Spleen (tissue), 13 donors: ENCODE measurements around the gene ASPDH. TPM values are rescaled to one million over a fixed set of nuclear protein-coding genes. Genes with fewer than 3 reads are reported as not detected.
A peak's percentile ranks its signal among the peaks of the same experiment; 100 is the strongest.

Experiments
- DNase-seq: peaks from one replicate; pipeline ENCODE4 v3.0.0-alpha.2; 2020
- H3K27ac ChIP-seq, 8 donors: fragments of 200-600 bp; sonication (generic) in 7 of 8; 1 replicate in 4 of 8; 2 replicates in 4 of 8; pipeline versions ENCODE4 v1.5.0 to v1.8.0; 2016 to 2021; ENCODE audit warnings: inconsistent platforms in 4 of 8, mild to moderate bottlenecking in 4 of 8, moderate library complexity in 1 of 8
- H3K27me3 ChIP-seq, 7 donors: fragments of 200-600 bp; sonication (generic) in 6 of 7; replicated peaks in 1 of 7; 1 replicate in 4 of 7; 2 replicates in 3 of 7; pipeline versions ENCODE4 v1.5.0 to v1.8.0; 2016 to 2021; ENCODE audit warnings: inconsistent platforms in 3 of 7, mild to moderate bottlenecking in 1 of 7
- H3K36me3 ChIP-seq, 6 donors: fragments of 200-600 bp; sonication (generic) in 5 of 6; 1 replicate in 4 of 6; 2 replicates in 2 of 6; pipeline versions ENCODE4 v1.5.0 to v1.8.0; 2016 to 2021; ENCODE audit warnings: inconsistent platforms in 2 of 6
- H3K4me1 ChIP-seq, 6 donors: fragments of 200-600 bp; sonication (generic) in 5 of 6; 1 replicate in 3 of 6; 2 replicates in 3 of 6; pipeline versions ENCODE4 v1.5.0 to v1.8.0; 2016 to 2021; ENCODE audit warnings: inconsistent platforms in 3 of 6
- H3K4me3 ChIP-seq, 8 donors: fragments of 200-600 bp; sonication (generic) in 7 of 8; 1 replicate in 4 of 8; 2 replicates in 4 of 8; pipeline versions ENCODE4 v1.5.0 to v1.8.0; 2016 to 2021; ENCODE audit warnings: inconsistent platforms in 4 of 8, mild to moderate bottlenecking in 4 of 8, moderate library complexity in 2 of 8
- H3K9me3 ChIP-seq, 8 donors: fragments of 200-600 bp; sonication (generic) in 7 of 8; 1 replicate in 4 of 8; 2 replicates in 4 of 8; pipeline versions ENCODE4 v1.5.0 to v1.8.0; 2016 to 2021; ENCODE audit warnings: inconsistent platforms in 4 of 8
- POLR2A ChIP-seq, 3 donors: fragments of 450-650 bp; IDR thresholded peaks; one replicate each; pipeline ENCODE4 v1.5.1; 2017; ENCODE audit warnings: antibody characterized with exemption in 3 of 3, mild to moderate bottlenecking in 1 of 3
- POLR2AphosphoS5 ChIP-seq, 3 donors: sonication (generic); formaldehyde crosslinking; IDR thresholded peaks; one replicate each; pipeline ENCODE4 v1.5.1; 2017; ENCODE audit warnings: antibody characterized with exemption in 3 of 3
- WGBS, 5 donors: extraction: QIAGEN DNeasy Blood & Tissue Kit in 3 of 5; methylation state at CpG; one replicate each; pipeline versions ENCODE4 v1.1.5 to v1.1.7; 2013 to 2018; 5-methylcytosine and 5-hydroxymethylcytosine counted together
- intact Hi-C: fragments of 100-400 bp; cut with DNase I; formaldehyde crosslinking; loops from one replicate; pipeline ENCODE4 v1.15.0; 2023; ENCODE audit warnings: low total_unique reads
- long read RNA-seq, 2 donors: transcript quantifications; one replicate each; lab custom pipeline, GENCODE V29; 2026
- polyA plus RNA-seq, 3 donors: library from polyadenylated mRNA; stranded (reverse); fragments of 200-250 nt; gene quantifications; one replicate each; pipeline ENCODE4 v1.2.1, GENCODE V29; 2013
- total RNA-seq, 7 donors: library from RNA; depleted of rRNA in 3 of 7; stranded (reverse); fragments of >200 nt in 3 of 7; fragmentation: NEBNext Ultra II Directional in 4 of 7; extraction: Animal tissue kit (Norgen Biotek cat#: 25700) in 4 of 7; gene quantifications; one replicate each; pipeline versions ENCODE4 v1.1.0 to v1.2.1, GENCODE V29; 2016 to 2021
- TF ChIP-seq, protein P1 (sequence below), 11 experiments: fragments of 200-600 bp in 7 of 11; fragments of 450-650 bp in 4 of 11; sonication (generic) in 4 of 11; IDR thresholded peaks in 8 of 11; conservative IDR thresholded peaks in 3 of 11; 1 replicate in 7 of 11; 2 replicates in 4 of 11; pipeline versions ENCODE4 v1.4.0 to v1.8.0; 2016 to 2021; ENCODE audit warnings: antibody characterized with exemption in 11 of 11, inconsistent platforms in 4 of 11, mild to moderate bottlenecking in 1 of 11
- donor health status: healthy with polysubstance abuse.
- donor health status: DM: no; HTN: no; CAD: no; lungs with moderate emphysema.
- donor health status: DM: no; HTN: no; CAD: no.
- donor health status: Bipolar disorder and iron deficiency.
- donor health status: healthy.
- donor health status: DM: no; HTN: no; CAD: no.
- donor health status: DM: yes; HTN: yes; CAD: no.

The ASPDH gene
- total RNA-seq (not detected), polyA plus RNA-seq (not detected)
- long read RNA-seq, donor 1 = 0 reads
- long read RNA-seq, donor 2 = 0 reads

DNA sequence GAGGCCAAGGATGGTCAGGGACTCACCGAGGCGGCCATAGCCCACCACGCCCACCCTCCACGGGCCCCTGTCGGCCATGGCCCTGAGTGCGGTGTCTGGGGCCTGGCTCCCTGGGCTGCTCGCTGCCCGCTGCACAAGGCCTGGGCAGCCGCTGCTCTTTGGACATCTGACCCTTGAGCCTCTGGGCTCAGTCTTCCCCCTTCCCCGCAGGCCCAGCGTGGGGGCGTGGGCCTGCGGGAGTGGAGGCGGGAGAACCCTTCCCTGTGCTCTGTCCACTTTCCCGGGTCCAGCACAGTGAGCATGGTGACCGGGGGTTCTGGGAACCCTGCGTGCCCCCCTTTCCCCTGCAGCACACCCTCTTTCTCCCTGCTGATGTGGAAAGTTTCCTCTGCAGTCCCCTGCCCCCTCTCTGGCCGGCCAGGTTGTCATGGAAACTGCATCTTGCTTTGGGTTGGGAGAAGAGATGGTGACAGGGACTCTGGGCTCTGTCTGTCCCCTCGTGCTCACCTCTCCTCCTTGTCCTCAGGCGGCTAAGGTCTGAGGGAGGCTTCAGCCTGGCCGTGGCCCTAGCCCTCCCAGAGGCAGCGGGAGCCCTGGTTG, at the start of gene ASPDH:
Gene ASPDH, minus strand, starts transcription at position 168 of the 600 bp plus-strand sequence. Its CDS starts 90 bp downstream, at position 78.
- no peak within 1 kb of the TSS for H3K27ac ChIP-seq
- intact Hi-C loops = no loop called here
- H3K9me3 ChIP-seq = no peaks in the 10 kb centered on the region
- peak; percentile 81 for DNase-seq
- peaks cover 0 to 20% (median 13%) of the 10 kb centered on the region in 6 donors for H3K4me1 ChIP-seq
- 53 to 72% (median 58%) methylated on average over 18 to 22 of the region's 22 CpGs for WGBS, 5 donors
- peak in 1 of 3 donors; percentile 5 for TF ChIP-seq POLR2AphosphoS5 (IDR thresholded peaks at IDR 0.05)
- TF ChIP-seq POLR2A (IDR thresholded peaks at IDR 0.05) = no peak
- TF ChIP-seq, protein P1, sequence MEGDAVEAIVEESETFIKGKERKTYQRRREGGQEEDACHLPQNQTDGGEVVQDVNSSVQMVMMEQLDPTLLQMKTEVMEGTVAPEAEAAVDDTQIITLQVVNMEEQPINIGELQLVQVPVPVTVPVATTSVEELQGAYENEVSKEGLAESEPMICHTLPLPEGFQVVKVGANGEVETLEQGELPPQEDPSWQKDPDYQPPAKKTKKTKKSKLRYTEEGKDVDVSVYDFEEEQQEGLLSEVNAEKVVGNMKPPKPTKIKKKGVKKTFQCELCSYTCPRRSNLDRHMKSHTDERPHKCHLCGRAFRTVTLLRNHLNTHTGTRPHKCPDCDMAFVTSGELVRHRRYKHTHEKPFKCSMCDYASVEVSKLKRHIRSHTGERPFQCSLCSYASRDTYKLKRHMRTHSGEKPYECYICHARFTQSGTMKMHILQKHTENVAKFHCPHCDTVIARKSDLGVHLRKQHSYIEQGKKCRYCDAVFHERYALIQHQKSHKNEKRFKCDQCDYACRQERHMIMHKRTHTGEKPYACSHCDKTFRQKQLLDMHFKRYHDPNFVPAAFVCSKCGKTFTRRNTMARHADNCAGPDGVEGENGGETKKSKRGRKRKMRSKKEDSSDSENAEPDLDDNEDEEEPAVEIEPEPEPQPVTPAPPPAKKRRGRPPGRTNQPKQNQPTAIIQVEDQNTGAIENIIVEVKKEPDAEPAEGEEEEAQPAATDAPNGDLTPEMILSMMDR (IDR thresholded peaks at IDR 0.05 in 8 of 11, conservative IDR thresholded peaks at IDR 0.05 in 3 of 11) = no peak
- peaks cover 0 to 52% (median 5%) of the 10 kb centered on the region in 7 donors for H3K27me3 ChIP-seq
- no peaks in the 10 kb centered on the region for H3K36me3 ChIP-seq
- no peak within 1 kb of the TSS for H3K4me3 ChIP-seq

DNA sequence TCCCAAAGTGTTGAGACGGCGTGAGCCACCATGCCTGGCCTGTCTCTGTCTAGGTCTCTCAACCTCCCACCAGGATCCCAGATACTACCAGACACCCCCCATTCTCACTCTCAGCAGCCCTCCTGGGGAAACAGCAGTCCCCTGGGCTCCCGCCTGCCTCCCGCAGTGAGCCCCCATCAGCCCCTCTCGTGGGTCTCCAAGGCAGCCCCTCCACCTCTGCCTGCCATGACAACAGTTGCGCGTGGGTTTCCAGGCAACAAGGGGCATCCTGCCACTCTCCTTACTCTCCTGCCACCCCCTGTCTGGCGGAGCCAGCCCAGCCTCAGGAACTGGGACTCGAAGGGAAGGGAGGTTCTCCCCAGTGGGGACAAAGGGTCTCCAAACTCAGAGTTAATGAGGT, 49.3 kb upstream of the ASPDH start:
- no peaks in the 10 kb centered on the region for H3K9me3 ChIP-seq
- no peaks in the 10 kb centered on the region for H3K36me3 ChIP-seq
- H3K27ac ChIP-seq = no peak overlapping the region
- WGBS, 5 donors = 81 to 93% (median 84%) methylated on average over 3 to 9 of the region's 9 CpGs
- peaks cover 2 to 99% (median 53%) of the 10 kb centered on the region in 7 donors for H3K27me3 ChIP-seq
- no peak overlapping the region for H3K4me3 ChIP-seq
- TF ChIP-seq POLR2AphosphoS5 (IDR thresholded peaks at IDR 0.05) = no peak
- no peak for TF ChIP-seq POLR2A (IDR thresholded peaks at IDR 0.05)
- TF ChIP-seq, protein P1 (IDR thresholded peaks at IDR 0.05 in 8 of 11, conservative IDR thresholded peaks at IDR 0.05 in 3 of 11) = no peak
- DNase-seq = no peak
- peaks cover 0 to 24% (median 14%) of the 10 kb centered on the region in 6 donors for H3K4me1 ChIP-seq
- intact Hi-C loops = no loop called here

- no peaks in the 10 kb centered on the region for H3K9me3 ChIP-seq
- no peaks in the 10 kb centered on the region for H3K36me3 ChIP-seq
- H3K27ac ChIP-seq = no peak overlapping the region
- WGBS, 5 donors = 29 to 73% (median 65%) methylated on average over 1 to 4 of the region's 4 CpGs
- peaks cover 0 to 17% (median 12%) of the 10 kb centered on the region in 6 donors for H3K4me1 ChIP-seq
- DNase-seq = no peak
- no peak overlapping the region for H3K4me3 ChIP-seq
- peaks cover 2 to 99% (median 50%) of the 10 kb centered on the region in 7 donors for H3K27me3 ChIP-seq
- TF ChIP-seq, protein P1 (IDR thresholded peaks at IDR 0.05 in 8 of 11, conservative IDR thresholded peaks at IDR 0.05 in 3 of 11) = no peak
- no peak for TF ChIP-seq POLR2A (IDR thresholded peaks at IDR 0.05)
- no peak for TF ChIP-seq POLR2AphosphoS5 (IDR thresholded peaks at IDR 0.05)
- intact Hi-C loops = no loop called here
Measured at GRCh38 chr19:50562329-50562728, 48.6 kb upstream of the ASPDH start.

- Histone ChIP-seq H3K36me3 (no peaks in the 10 kb centered on the region), H3K4me1 (peaks cover 0 to 14% (median 11%) of the 10 kb centered on the region in 6 donors), H3K4me3 (no peak overlapping the region), H3K27me3 (peaks cover 0 to 99% (median 48%) of the 10 kb centered on the region in 7 donors), H3K9me3 (no peaks in the 10 kb centered on the region), H3K27ac (no peak overlapping the region)
- TF ChIP-seq, protein P1 (IDR thresholded peaks at IDR 0.05 in 8 of 11, conservative IDR thresholded peaks at IDR 0.05 in 3 of 11) = no peak
- TF ChIP-seq POLR2AphosphoS5 (IDR thresholded peaks at IDR 0.05) = no peak
- TF ChIP-seq POLR2A (IDR thresholded peaks at IDR 0.05) = no peak
- no peak for DNase-seq
- intact Hi-C loops = no loop called here
- WGBS, 5 donors = 67 to 79% (median 69%) methylated on average over 10 of the region's 10 CpGs
Measured at GRCh38 chr19:50559636-50560035, 45.9 kb upstream of the ASPDH start.
